Activated T-cell treated with anti-CD3 and anti-CD28 coated beads for 4 hours (primary cell): ENCODE measurements around the gene NCKAP5.

Source experiments
- DNase-seq: peaks from one replicate; pipeline ENCODE4 v3.0.0-alpha.2; 2020

NCKAP5 gene

GRCh38 chr2:133123393-133123792 lies 444.9 kb downstream of the NCKAP5 start:
- DNase-seq = no peak

DNA sequence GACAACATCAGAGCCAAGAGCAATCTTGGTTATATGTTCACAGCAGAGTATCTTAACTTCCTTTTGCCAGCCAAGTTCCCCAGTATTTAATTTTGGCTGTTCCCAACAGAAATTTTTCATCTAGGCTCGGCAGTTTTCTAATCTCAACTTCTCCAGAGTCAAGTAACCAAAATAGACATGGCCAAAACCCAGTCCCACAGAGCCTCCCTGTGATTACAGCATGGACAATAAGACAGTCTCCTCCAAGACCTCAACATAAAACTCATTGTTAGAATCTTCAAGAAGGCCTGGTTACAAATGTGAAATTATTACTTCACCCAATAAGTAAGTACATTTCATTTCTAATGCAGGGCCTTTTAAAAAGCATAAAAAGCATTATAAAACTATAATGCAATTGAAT lies 445.7 kb downstream of the NCKAP5 start:
- no peak for DNase-seq

DNA sequence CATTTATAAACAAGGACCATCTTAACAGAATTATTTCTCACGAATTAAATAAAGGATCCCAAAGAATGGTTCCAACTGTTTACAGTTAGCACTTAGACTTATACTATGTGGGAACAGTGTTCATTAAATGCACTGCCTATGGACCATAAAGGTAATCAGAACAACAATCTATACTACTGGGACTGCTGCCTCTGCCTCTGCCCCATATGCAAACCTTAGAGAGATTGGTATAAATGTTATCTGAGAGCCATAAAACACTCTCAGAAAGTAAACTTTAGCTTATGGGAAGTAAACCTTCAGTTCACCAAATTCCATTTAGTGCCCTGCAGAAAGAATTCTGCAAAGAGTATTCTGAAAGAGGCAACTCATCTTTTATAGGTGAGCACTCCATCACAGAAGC lies 448.0 kb downstream of the NCKAP5 start:
- no peak for DNase-seq

DNA sequence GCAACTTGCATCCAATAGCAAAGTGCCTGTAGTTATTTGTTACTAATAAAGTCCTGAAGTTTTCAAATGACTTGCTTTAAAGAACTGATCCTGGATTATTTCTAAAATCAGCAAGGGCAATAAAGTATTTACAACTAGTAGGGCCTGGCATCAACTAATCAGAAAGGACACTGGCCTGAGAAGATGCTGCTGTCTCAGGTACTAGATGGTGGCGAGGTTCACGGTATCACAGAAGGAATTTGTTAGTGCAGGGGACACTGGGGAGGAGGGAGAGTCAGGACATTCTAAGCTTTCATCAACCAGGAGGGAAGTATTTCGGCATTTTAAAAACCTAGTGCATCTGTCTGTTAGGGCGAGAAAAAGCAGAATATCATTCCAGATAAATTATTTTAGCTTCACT lies 458.1 kb downstream of the NCKAP5 start:
- no peak for DNase-seq

DNA sequence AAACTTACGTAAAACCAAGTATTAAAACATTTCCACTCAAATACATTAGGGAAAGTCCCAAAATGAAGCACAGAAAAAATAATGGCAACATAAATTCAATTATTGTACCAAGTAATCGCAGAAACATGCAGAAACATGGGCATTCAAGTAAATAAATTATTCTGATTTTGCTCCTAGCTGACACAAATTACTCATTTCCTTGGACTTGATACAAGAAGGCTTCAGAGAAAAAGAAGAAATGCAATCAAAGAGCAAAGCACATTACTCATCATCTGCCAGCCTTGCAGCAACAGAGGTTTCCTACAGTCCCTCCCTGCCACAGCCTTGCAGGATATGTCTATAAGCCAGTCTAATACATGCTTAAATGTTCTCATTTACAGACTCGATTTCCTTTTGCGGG lies 458.5 kb downstream of the NCKAP5 start:
- no peak for DNase-seq

- DNase-seq = no peak
These were observed 461.0 kb downstream of the NCKAP5 start for GRCh38 chr2:133107058-133107815.

DNA sequence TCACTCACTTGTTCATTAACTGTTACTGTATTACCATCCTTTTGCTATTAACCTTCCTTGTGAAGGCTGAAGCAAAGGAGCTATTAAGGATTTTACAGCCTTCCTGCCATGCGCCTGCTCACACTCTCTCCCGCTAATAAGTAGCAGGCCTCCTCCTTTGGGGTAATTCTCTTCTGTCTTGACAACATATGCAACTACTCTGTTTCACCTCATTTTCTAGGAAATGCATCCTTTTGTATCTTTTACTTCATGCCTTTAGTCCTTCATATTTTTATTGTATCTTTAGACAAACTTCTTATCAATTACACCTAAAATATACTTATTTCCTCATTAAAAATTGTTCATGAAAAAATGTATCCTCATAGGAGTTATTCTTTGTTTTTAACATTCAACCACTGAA lies 463.4 kb downstream of the NCKAP5 start:
- no peak for DNase-seq

- no peak for DNase-seq
These were observed 469.5 kb downstream of the NCKAP5 start for GRCh38 chr2:133098787-133099186.

DNA sequence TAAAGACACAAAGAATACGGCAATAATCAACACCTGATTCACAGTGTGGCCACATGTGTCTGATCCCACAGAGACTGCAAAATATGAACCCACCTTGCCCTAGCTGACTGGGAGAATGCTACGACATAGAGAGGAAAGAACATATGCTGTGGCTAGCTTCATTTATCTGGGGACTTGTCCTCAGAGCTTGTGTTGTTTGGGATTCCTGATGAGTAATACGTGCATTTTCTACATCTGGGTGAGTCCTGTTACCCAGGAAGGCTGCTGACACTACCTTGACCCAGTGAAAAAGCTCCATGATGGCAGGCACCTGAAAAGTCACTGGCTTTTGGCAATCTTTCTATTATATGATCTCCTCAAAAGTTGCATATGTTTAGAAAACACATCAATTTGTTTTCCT lies 470.6 kb downstream of the NCKAP5 start:
- no peak for DNase-seq

DNA sequence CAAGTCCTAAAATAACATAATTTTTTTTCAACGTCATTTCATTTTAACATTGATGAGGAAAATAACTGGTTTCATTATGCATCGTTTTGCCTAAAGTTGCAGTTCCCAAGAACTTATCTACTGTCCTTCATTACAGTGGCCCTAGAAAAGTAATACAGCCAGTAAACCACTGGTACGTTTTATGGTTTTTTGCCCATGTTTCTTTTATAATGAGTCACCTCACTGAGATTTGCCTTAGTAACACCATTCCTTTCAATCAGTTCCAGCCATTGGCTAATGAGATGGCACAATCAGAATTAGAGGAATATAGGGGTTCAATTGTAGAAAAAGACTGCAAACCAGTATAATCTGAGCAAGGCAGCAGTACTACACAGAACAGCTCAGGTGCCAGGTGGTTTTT lies 475.7 kb downstream of the NCKAP5 start:
- DNase-seq = no peak

DNA sequence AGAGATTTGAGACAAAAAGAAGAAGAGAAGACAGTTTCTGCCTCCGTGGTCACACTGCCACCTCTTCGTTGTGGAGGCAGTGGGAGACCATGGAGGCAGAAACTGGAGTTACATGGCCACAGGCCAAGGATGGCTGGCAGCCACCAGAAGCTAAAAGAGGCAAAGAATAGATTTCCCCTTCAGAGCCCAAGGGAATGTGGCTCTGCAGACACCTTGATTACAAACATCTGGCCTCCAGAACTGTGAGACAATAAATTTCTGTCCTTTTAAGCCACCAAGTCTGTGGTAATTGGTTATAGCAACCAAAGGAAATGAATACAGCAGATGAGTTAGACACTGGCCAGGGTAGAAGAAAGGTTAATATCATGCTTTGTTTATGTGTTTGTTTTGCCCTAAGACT lies 477.9 kb downstream of the NCKAP5 start:
- DNase-seq = no peak

DNA sequence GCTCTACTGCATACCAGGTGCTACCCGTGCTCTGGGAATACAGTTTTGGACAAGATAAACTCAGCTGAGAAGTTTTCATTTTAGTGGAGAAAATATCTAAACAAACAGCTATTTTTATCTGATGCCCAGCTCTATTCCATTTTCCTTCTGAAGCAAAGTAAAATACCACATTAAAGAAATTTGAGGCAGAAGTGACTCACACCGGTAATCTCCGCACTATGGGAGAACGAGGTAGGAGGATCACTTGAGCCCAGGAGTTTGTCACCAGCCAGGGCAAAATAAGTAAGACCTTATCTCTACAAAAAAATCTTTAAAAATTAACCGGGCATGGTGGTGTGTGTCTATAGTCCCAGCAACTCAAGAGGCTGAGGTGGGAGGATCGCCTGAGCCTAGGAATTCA lies 482.1 kb downstream of the NCKAP5 start:
- no peak for DNase-seq

DNA sequence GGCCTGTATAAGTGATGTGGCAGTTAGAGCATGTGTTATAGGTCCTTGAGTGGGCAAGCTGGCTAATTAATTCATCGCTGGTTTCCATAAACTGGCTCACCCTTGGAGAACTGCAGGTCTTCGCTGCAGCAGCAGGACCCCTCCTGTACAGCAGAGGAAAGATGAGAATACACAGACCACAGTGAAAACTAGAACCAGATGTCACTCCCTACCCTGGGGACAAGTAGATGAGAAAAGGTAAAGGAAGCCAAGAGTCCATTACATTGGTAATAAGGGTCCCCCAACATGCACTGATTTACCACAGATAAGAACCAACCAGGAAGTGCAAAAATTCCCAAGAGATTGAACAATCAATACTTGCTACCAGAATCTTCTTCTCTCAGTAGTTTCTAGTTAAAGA lies 482.6 kb downstream of the NCKAP5 start:
- no peak for DNase-seq

- no peak for DNase-seq
These were observed 486.2 kb downstream of the NCKAP5 start for GRCh38 chr2:133082034-133082433.

DNA sequence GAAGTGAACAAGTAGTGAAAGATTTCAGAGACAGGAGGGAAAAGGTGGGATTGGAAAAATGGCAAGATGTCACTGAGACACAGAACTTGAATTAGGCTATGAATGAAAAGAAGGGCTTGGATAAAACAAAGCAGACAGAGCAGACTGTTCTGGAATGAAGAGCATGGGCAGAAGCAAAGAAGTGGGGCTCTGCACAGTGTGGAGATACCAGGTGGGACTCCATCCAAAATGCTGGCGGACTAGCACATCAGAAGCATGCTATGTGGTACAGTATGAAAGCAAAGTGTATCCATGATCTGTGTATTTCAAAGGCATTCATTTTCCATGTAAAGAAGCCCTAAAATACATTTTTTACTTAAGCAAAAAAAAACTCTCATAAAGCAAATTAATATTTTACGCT lies 487.4 kb downstream of the NCKAP5 start:
- DNase-seq = no peak

GRCh38 chr2:133078667-133079411 lies 489.4 kb downstream of the NCKAP5 start:
- DNase-seq = no peak

DNA sequence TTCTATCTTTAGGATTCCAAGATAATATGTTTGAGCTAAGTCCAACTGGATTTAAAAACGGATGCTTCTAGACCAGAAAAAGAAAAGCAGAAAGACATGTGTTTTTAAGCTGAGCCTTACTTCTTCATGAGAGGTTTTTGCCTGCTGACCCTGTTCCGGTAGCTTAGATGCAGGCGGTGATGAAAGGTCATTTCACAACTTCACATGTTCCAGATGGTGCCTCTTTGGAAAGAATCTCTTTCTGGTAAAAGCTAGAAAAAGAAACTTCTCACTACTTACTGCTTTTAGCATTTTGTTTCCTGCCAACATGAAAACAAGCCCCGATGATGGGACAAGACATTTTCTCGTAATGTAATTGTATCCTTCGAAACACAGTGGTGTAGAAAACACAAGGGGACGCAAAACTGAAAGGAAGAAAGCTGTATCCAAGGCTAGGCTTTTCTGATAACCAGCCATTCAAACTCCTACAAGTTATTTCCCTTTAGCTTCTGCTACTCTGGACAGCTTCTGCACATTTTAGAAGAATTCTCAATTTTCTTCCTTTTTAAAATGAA lies 490.9 kb downstream of the NCKAP5 start:
- DNase-seq = no peak

GRCh38 chr2:133072837-133073694 lies 495.2 kb downstream of the NCKAP5 start:
- DNase-seq = no peak

- DNase-seq = no peak
These were observed 504.5 kb downstream of the NCKAP5 start for GRCh38 chr2:133063775-133064174.

GRCh38 chr2:133062931-133063665 lies 505.2 kb downstream of the NCKAP5 start:
- no peak for DNase-seq

GRCh38 chr2:133061874-133062593 lies 506.2 kb downstream of the NCKAP5 start:
- DNase-seq = no peak

DNA sequence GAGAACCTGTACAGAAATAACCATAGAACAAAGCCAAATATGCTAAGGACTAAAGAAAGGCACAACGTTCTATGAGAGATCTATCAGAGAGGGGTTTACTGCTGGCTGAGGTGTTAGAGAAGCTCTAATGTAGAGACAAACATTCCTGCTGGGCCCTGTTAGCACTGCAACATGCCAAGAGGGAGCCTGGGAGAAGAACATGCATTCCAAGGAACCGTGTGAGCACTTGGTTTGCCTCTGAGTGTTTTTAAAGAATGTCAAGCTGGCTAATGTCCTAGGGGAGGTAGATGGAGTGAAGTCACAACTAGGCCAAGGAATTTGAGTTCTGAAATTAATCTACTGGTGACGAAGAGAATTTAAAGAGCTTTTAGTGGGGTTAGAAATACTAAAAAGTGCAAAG lies 514.0 kb downstream of the NCKAP5 start:
- no peak for DNase-seq
